Fibroblast of skin of right quadriceps (primary cell): ENCODE measurements around the gene GRIFIN.
A peak's percentile ranks its signal among the peaks of the same experiment; 100 is the strongest.

Experiments
- DNase-seq: peaks from one replicate; pipeline ENCODE4 v3.0.0-alpha.2; 2013

Gene GRIFIN

GRCh38 chr7:2476298-2476697 is at the start of gene GRIFIN:
Gene GRIFIN (minus strand): TSS chr7:2476398. CDS start chr7:2476383, 15 bp downstream.
- no peak for DNase-seq

- DNase-seq, result no peak
Observed at GRCh38 chr7:2524808-2525657, 48.8 kb upstream of the GRIFIN start.

- DNase-seq, result peak; percentile 30
Observed at GRCh38 chr7:2523941-2524807, 48.0 kb upstream of the GRIFIN start.

GRCh38 chr7:2523461-2523936 is 47.3 kb upstream of the GRIFIN start:
- DNase-seq, result no peak

GRCh38 chr7:2522780-2523433 is 46.7 kb upstream of the GRIFIN start:
- DNase-seq, result peak; percentile 57

GRCh38 chr7:2521952-2522591 is 45.9 kb upstream of the GRIFIN start:
- DNase-seq, result peak; percentile 50

- no peak for DNase-seq
Observed at GRCh38 chr7:2521341-2521745, 45.1 kb upstream of the GRIFIN start.

GRCh38 chr7:2520761-2521290 is 44.6 kb upstream of the GRIFIN start:
- DNase-seq, result no peak

- no peak for DNase-seq
Observed at GRCh38 chr7:2520131-2520760, 44.0 kb upstream of the GRIFIN start.

- peak; percentile 93 for DNase-seq
Observed at GRCh38 chr7:2519119-2519930, 43.1 kb upstream of the GRIFIN start, which contains the start of gene LFNG. Gene LFNG (plus strand): TSS chr7:2519774. CDS start chr7:2519862, 88 bp downstream.

- DNase-seq, result no peak
Observed at GRCh38 chr7:2518737-2519118, 42.5 kb upstream of the GRIFIN start.

- peak; percentile 69 for DNase-seq
Observed at GRCh38 chr7:2517678-2518507, 41.7 kb upstream of the GRIFIN start.

GRCh38 chr7:2517026-2517425 is 40.8 kb upstream of the GRIFIN start:
- DNase-seq, result peak; percentile 98

- DNase-seq, result no peak
Observed at GRCh38 chr7:2516194-2516555, 40.0 kb upstream of the GRIFIN start.

- DNase-seq, result no peak
Observed at GRCh38 chr7:2515424-2516193, 39.4 kb upstream of the GRIFIN start.

- no peak for DNase-seq
Observed at GRCh38 chr7:2514473-2515423, 38.5 kb upstream of the GRIFIN start.

- no peak for DNase-seq
Observed at GRCh38 chr7:2513702-2514101, 37.5 kb upstream of the GRIFIN start.

GRCh38 chr7:2512713-2513112 is 36.5 kb upstream of the GRIFIN start:
- DNase-seq, result no peak
